HG02943 (cell line): ENCODE results near the gene SDHC.
A peak's percentile ranks its signal among the peaks of the same experiment; 100 is the strongest.

Experiments used
- ATAC-seq: cut with Tn5 transposase; IDR thresholded peaks from one replicate; pipeline ENCODE4 v1.9.1; 2021; ENCODE audit warnings: mild to moderate bottlenecking, low read depth, moderate library complexity; ENCODE audit not compliant: unreplicated experiment

The SDHC gene, protein sequence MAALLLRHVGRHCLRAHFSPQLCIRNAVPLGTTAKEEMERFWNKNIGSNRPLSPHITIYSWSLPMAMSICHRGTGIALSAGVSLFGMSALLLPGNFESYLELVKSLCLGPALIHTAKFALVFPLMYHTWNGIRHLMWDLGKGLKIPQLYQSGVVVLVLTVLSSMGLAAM

DNA sequence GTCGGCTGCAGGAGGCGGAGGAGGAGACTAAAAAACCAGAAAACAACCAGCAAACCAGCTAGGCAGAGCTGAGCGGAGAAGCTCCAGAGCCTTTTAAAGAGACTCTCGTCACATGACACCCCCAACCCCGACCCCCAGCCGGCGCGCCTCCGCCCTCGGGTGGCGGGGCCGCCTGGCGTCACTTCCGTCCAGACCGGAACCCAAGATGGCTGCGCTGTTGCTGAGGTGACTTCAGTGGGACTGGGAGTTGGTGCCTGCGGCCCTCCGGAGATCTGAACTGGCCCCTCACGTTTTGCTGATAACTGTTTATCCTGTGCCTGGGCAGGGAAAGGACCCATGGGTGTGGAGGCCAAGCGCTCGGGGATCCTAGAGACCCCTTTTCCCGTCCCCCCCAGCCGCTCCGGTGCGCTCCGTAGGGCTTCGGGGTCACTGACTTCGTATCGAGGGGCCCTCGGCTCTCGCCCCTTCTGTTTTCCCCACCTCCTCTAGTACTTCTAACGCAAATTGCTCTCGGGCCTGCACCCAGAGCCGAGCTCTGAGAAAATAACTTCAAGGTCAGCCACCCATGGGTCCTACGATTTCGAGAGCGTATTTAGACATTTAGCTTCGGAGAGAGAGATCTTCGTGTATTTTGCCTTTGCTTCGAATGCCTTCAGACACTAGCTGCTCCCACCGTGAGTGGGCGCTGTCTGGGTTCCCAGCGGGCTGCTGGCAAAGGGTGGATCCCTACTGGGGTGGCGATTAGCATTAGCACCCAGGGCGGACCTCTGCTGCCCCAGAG lies at the start of gene SDHC:
SDHC (plus strand) TSS at position 181 of the 781 bp plus-strand sequence; CDS start at position 206, 25 bp downstream.
- ATAC-seq, result peak; percentile 91

DNA sequence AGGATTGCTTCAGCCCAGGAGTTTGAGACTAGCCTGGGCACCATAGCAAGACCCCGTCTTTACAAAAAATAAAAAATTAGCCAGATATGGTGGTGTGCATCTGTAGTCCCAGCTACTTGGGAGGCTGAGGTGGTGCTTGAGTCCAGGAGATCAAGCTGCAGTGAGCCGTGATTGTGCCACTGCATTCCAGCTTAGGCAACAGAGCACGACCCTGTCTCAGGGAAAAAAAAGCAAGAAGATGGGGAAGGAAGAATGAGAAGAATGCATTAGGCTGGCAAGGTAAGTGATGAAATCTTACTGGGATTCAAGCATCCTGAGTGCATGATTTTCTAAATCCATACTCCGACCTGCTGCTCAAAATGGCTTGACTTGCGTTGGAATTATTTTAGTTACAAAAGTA lies 48.9 kb upstream of the SDHC start:
- no peak for ATAC-seq

DNA sequence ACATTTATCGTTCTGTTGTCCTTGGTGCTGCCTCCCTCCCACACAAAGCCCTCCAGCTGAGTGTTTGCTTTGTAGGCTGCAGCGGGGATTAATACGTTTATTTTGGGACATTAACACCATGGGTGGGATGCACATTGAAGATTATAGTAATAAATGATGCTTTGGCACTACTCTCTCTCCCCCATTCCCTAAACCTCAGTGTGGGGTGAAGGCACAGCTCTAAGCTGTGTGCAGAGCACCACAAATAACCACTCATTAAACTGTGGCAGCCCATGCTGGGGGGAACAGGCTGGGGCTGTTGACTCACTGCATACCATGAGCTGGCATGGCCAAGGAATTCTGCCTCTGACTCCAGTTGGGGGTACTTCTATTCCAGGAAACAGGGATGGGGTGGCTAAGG lies 48.0 kb upstream of the SDHC start:
- ATAC-seq, result no peak

DNA sequence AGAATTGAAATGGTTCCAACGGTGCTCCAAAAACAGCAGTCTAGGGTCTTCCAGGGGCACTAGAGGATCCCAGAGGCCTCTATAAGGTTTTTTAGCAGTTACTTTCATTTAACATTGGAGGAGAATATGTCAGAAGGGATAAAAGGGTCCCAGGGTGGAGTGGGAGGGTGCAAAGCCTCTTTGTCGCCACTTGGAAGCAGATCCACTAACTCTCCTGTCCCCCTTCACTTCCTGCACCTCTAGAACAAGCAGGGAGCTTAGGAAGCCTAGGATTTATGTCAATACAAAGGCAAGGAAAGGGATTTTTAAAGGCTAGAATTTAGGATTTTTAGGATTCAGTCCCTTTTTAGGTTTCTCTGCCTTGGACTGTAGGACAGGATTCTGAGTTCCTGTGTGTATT lies 47.3 kb upstream of the SDHC start:
- ATAC-seq, result no peak

DNA sequence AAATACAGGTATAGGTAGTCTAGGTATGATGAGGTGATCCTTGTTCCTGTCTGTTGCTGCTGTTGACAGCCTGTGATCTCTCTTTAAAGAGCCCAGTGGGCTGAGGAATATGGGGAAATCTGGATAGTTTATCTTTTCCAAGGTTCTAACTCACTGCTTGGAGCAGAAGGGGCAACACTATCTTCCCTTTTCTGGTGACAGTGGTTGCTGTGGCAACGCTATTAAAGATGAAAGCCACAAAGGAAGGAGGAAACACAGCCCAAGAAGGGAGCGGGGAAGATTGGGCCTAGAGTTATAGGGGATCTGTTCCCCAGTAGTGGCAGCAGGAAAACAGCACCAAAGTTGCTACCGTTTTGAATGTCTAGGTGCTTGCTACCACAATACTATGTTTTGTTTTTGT lies 46.9 kb upstream of the SDHC start:
- no peak for ATAC-seq

DNA sequence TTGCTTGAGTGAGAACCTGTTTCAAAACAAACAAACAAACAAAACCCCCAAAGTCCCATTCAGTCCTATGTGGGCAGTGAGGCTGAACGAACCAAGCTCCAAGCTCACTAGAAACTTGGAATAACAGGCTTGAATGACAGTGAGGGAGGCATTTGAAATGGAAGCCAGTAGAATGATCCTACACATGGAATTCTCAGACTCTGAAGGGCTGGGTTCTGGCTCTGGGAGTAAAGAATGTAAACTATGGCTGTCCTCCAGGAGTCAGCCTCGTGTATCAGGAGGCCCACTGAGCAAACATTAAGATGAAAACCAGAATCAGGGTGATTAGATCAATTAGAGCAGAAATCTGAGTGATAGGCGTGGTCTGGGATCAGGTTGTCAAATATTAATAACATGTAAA lies 40.8 kb upstream of the SDHC start:
- ATAC-seq, result no peak

DNA sequence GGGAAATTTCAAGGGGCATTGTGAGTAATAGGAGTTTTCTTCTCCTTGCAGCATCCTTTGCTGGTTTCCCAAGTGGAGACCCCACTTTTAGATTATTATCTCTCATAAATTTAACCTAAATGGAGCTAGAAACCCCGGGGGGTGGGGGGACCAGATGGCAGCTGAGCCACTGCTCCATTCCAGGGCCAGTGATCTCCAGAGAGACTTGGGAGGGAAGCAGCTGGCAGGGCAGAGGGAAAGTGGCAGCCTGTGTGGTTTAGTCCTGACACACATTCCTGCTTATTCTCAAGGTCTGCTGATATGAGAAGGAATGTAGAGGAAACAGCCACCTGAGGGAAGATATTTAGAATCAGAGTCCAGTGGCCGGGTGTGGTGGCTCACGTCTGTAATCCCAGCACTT lies 39.3 kb upstream of the SDHC start:
- ATAC-seq, result no peak

DNA sequence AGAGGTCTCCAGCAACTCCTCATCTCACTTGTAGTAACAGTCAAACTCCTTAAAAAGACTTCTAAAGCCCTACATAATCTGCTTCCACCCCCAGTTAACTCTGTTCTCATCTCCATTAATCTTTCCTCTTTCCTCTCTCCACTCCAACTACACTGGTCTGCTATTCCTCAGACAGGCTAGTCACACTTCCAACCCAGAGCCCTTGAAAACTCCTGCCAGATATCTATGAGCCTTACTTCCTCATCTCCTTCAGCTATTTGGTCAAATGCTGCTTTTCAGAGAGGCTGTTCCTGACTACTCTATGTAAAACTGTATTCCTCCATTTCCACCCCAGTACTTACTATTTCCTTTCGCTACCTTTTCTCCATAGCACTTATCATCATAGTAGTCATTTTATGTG lies 31.2 kb upstream of the SDHC start:
- no peak for ATAC-seq

DNA sequence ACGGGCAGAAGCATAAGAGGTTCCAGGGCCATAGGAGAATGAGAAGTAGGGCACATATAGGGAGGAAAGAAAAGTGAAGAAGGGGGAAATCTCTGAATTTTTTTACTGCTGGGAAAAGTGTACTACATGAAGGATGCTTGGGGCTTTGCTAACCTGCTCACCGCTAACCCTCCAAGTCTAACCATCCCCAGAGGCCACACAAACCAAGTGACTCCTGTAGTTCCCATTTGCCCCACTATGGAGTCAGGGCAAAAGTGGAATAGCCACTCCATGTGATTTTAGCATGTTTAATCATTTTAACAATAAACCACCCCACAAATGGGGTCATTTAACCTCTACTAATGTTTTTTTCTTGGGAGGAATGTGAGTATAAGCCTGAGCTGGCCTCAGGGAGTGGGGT lies 29.1 kb upstream of the SDHC start:
- ATAC-seq, result no peak

DNA sequence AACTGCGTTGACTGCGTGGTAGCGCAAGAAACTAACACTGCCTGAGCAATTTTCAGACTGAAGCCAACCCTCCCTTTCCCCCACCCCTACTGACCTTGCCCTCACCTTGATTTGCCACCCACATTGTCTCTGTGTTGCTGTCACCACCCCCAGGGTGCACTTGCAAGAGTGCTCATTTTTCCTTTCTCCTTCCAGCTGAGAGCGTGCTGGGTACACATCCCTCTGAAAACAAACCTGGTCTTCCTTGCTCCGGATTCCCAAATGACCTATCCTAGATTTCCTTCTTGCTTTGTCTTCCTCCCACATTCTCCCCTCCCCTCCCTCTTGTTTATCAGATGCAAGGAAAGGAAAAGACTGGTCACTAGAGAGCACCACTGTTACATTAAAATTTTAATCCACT lies 28.7 kb upstream of the SDHC start:
- ATAC-seq, result no peak

DNA sequence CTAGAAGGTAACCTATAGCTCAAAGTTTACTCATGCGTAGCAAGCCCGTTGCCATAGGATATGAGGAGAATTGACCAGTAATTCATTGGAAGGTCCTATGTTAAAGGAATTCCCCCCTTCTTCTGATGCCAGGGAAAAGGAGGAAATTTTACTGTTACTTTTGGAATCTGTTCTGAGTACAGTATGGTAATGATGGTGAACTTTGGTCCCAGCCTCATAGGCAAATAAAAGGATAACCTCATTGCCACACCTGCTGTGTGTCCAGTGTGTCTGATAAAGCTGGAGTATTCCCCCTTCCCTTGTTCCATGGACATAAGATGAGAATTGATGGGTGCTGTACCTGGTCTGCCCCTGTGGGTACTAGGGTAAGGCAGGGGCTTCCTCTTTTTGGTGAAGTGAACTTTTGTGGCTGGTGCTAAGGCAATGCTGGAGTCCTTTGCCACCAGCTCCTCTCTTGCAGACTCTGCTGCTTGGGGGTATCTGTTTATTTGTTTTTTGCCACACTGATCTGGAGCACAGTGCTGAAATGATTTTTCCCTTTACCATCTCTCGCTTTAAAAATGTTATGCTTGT lies 26.6 kb upstream of the SDHC start:
- ATAC-seq, result no peak

DNA sequence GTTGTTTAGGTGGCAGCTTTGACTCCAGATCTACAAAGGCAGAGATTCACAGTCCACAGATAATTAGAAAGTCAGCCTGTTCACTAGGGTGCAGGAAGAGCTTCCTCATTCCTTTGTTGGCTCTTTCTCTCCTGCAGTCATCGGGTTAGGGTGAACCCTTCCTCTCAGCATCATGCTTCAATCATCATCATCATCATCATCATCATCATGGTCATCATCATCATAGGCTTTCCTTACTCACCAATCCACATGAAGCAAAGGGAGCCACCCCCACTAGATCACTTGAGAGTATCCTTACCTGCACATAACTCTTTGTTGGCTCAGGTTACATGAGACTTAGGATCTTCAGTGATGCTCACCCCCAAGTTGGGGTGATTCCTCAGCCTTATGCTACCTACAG lies 23.4 kb upstream of the SDHC start:
- no peak for ATAC-seq

DNA sequence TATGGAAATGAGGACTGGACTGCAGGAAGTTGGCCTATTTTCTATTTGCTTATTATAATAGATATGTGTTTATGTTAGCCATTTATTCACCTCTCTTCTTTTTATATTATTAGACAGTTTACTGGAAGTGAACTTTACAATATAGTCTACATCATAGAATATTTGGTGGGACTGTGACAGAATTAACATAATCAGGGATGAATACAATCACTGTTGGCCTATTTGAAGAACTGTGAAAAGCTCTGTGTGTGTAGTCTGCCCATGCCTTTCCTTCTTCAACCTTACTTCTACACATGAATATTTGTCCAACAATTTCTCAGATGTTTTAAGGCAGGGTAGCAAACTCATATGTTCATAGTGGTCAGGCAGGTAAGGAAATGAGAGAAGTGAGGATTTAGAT lies 16.8 kb upstream of the SDHC start:
- ATAC-seq, result no peak

DNA sequence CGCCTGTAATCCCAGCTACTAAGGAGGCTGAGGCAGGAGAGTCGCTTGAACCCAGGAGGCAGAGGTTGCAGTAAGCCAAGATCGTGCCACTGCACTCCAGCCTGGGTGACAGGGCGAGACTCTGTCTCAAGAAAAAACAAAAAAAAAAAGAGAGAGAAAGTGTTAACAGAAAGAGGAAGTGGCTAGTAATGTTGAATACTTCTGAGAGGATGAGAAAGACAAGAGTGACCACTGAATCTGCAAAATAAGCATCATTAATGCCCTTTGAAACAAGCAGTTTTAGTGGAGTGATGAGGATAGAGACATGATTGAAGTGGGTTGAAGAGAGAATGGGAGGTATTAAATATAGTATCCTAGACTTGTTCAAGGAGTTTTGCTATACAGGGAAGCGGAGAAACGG lies 16.1 kb upstream of the SDHC start:
- no peak for ATAC-seq

DNA sequence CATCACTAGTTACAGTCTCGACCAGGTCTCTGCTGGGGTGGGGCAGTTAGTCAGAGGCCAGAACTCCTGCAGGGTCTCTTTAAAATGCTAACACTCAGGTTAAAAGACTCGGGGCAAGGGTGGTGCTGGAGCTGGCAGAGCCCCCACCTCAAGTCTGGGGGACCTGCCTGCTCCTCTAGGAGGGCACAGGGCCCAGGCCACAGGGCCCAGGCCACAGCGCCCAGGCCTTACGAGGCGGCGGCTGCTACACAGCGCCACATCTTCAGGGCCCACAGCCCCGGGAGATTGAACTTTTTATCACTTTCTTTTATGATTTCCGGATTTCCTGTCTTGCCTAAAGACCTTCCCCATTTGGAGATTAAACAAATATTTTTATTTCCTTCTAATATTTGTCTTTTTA lies 14.8 kb upstream of the SDHC start:
- ATAC-seq, result no peak

DNA sequence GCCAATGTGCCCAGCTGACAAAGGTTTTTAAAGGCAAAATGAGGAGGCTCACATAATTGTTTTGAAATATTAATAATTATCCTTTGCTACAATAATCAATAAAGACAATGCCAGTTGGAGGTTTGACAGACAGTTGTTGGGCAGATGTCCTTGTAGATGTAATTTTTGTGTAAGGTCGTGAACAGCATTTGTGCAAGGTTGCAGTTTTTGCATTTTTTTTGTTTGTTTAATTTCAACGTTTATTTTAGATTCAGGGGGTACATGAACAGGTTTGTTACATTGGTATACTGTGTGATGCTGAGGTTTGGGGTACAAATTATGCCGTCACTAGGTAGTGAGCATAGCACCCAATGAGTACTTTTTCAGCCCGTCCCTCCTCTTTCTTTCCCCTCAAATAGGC lies 13.7 kb upstream of the SDHC start:
- ATAC-seq, result no peak

DNA sequence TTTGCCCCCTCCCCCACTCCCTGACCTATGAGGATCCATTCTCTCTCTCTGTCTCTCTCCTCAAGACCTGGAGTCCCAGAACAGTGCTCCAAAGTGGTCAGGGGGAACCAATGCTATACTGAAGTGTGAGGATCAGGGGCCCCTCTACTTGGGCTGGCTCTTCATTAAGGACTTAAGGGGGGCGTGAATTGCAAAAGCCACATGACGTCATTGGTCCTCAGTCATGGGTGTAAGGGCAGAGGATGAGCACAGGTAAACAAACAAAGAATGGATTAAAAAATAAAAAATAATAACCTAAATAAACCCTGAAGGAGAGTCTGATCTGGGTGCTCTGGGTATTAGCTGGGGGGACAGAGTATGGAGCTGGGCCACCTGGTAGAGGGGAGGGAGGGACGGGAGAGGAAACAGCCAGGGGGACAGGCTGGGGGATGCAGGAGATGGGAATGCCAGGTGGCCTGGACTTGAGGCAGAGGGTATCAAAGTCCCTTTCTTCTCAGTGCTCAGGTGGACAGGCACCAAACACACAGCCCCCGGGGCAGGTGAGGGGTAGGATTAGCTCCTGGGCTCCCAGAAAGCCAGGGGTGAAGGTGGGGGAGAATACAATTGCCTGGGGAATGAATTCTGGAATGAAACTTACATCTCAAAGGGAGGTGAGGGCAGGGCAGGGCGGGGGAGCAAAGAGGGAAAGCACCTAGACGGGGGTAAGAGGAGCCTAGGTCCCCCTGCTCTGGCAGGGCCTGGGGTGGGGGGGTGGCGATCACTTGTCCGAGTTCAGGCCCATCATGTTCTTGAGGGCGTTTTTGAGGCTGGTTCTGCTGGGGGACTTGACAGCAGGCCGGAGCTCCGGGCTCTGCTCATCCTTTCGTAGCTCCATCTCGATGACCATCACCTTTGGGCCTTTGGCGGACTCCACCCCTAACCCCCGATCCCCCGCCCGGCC lies 9.0 kb upstream of the SDHC start:
- ATAC-seq, result no peak

DNA sequence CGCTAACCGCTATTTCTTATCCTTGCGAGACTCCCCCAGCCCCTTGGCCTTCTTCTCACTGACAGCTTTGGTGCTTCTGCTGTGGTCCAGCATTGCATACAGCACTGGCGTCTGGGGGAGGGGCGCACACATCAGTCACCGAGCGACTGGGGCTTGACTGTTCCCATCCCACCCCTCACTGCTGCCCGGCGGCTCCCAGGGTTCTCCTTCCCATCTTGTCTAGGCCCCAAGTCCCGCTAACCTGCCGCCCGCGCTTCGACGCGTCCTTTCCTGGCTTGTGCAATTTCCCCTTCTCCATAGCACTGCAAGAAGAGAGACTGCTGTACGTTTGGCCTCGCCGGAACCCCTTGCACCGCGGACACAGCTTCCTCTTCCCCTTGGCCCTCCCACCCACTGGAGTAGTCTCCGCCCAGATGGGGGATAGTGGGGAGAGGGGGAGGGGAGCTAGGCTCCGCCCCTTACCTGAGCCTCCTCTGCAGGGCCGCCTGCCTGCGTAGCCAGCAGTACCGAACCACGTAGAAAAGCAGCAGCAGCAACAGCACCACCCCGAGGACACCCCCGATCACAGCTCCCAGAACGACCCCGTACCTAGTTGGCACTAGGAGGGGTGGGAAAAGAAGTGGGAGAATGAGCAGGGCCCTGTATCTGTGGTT lies 8.2 kb upstream of the SDHC start:
- ATAC-seq, result no peak

DNA sequence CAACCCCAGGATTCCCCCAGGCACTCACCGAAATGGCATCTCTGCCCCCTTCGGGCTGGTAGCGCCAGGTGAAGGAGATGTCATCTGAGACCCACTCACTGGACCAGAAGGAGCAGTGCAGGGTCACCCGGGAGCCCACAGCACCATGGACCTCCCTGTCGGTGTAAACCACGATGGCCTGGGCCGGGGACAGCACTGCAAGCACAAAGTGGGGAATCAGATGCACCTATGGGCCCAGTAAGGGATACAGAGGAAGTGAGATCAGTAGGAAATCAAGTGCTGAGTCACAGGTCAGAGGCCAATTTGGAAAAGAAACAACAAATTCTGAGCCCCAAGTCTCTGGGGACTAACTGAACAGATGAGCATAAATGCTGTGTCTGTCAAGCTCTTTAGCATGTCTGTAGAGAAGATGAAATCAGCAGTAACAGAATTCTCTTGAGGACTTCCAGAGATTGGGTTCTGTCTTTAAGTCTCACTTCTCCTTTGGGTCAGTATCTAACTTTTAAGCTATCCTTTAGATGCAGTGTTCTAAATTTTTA lies 6.9 kb upstream of the SDHC start:
- no peak for ATAC-seq

DNA sequence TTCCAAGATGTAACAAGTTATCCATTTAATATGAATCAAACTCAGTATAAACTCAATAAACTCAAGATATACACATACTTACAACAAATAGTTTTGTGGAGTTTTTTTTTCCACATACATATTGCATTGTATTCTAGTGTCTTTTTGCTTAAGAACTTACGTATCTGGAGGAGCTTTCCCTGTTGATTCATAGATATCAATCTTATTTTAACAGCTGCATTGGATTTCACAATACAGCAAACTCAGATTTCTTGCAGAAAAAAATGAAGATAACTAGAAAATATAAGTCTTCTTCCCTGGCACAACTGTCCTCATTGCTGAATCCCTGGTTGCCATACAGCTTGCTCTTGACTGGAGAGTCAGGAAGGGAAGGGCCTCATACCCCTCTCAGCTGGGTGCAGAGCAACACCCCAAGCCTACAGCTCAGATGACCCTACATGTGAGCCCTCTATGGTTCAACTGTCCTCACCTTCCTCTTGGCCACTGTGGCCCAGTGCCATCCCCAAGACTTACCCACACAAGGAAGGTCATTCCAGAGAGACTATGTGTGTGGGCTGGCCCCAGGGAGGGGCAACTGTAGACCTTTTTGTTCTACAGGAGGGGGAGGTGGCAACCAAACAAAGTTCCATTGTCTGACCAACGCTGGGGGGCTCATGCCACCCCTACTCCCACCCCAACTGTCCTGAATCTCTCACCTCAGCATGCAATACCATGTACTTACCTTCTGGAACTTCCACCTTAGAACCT lies 6.1 kb upstream of the SDHC start:
- ATAC-seq, result no peak
